BLaER1 treated with 17β-estradiol and CSF1 and Interleukin-3, amounts not matched to agents 10 nM and 100 nM (cell line): ENCODE data around the gene BBLN.

Experiments
- H3K27ac ChIP-seq, 11 experiments: shearing (Covaris generic); formaldehyde crosslinking; 2 replicates each; pipeline ENCODE4 v1.8.1; 2022
- H3K27me3 ChIP-seq, 11 experiments: shearing (Covaris generic); formaldehyde crosslinking; 2 replicates each; pipeline ENCODE4 v1.8.1; 2022
- H3K36me3 ChIP-seq, 11 experiments: shearing (Covaris generic); formaldehyde crosslinking; 2 replicates each; pipeline ENCODE4 v1.8.1; 2022
- H3K4me1 ChIP-seq, 10 experiments: shearing (Covaris generic); formaldehyde crosslinking; 2 replicates each; pipeline ENCODE4 v1.8.1; 2022
- H3K4me2 ChIP-seq, 11 experiments: shearing (Covaris generic); formaldehyde crosslinking; 2 replicates each; pipeline ENCODE4 v1.8.1; 2022
- H3K4me3 ChIP-seq, 10 experiments: shearing (Covaris generic); formaldehyde crosslinking; 2 replicates each; pipeline ENCODE4 v1.8.1; 2022
- H3K9ac ChIP-seq, 11 experiments: shearing (Covaris generic); formaldehyde crosslinking; 2 replicates each; pipeline ENCODE4 v1.8.1; 2022
- H3K9me3 ChIP-seq, 11 experiments: shearing (Covaris generic); formaldehyde crosslinking; replicated peaks in 1 of 11; 2 replicates each; pipeline ENCODE4 v1.8.1; 2022
- H4K20me1 ChIP-seq, 11 experiments: shearing (Covaris generic); formaldehyde crosslinking; 2 replicates each; pipeline ENCODE4 v1.8.1; 2022
- Cebpa-rat ChIP-seq, 11 experiments: shearing (Covaris generic); IDR thresholded peaks; 2 replicates each; pipeline ENCODE4 v1.8.1; 2022

Gene BBLN

DNA sequence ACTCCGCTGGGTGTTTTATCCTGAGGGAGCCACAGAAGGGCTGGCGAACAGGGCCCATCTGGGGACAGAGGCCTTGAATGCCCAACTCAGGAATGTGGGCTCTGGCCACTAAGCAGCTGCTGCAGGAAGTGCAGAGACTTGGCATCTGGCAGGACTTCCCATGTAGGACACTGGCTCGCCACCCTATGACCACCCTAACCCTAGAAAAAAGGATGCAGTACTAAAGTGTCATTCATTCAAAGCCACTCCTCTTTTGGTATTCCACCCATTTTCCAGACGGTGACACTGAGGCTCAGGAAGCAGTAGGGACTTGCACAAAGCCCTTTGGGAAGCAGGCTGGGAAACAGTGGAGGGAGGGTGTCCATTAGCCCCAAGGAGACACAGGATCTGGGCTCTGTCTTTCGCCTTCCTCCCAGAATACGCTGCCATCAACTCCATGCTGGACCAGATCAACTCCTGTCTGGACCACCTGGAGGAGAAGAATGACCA is 3.0 kb downstream of the BBLN start:
- Histone ChIP-seq H3K27ac (no peak overlapping the region), H3K27me3 (no peaks in the 10 kb centered on the region), H3K9me3 (no peaks in the 10 kb centered on the region), H4K20me1 (peaks cover 0 to 74% (median 46%) of the 10 kb centered on the region in 11 experiments; a peak in 19 of 22 replicates), H3K4me2 (no peak overlapping the region; a peak in 1 of 22 replicates), H3K4me3 (no peak overlapping the region), H3K36me3 (peaks cover 46 to 65% (median 64%) of the 10 kb centered on the region in 11 experiments), H3K9ac (no peak overlapping the region), H3K4me1 (peaks cover 18 to 48% (median 25%) of the 10 kb centered on the region in 10 experiments)
- TF ChIP-seq Cebpa-rat (IDR thresholded peaks at IDR 0.05): no peak

GRCh38 chr9:128163523-128164306 is 3.6 kb downstream of the BBLN start:
- no peak for TF ChIP-seq Cebpa-rat (IDR thresholded peaks at IDR 0.05)
- H3K27ac ChIP-seq: peak overlapping the region in 1 of 11 experiments; percentile 0; a peak in 1 of 22 replicates
- H3K4me1 ChIP-seq: peaks cover 18 to 48% (median 25%) of the 10 kb centered on the region in 10 experiments
- H4K20me1 ChIP-seq: peaks cover 0 to 80% (median 46%) of the 10 kb centered on the region in 11 experiments; a peak in 19 of 22 replicates
- peaks cover 52 to 71% (median 70%) of the 10 kb centered on the region in 11 experiments for H3K36me3 ChIP-seq
- 0 out of 22 replicates have a peak overlapping the region, but pooled peaks of 1 of the 11 experiments have one; percentile 15 for H3K9ac ChIP-seq
- peak overlapping the region in 2 of 11 experiments; percentile 47 to 50; a peak in 2 of 22 replicates for H3K4me2 ChIP-seq
- H3K4me3 ChIP-seq: no peak overlapping the region
- no peaks in the 10 kb centered on the region for H3K9me3 ChIP-seq
- H3K27me3 ChIP-seq: no peaks in the 10 kb centered on the region

DNA sequence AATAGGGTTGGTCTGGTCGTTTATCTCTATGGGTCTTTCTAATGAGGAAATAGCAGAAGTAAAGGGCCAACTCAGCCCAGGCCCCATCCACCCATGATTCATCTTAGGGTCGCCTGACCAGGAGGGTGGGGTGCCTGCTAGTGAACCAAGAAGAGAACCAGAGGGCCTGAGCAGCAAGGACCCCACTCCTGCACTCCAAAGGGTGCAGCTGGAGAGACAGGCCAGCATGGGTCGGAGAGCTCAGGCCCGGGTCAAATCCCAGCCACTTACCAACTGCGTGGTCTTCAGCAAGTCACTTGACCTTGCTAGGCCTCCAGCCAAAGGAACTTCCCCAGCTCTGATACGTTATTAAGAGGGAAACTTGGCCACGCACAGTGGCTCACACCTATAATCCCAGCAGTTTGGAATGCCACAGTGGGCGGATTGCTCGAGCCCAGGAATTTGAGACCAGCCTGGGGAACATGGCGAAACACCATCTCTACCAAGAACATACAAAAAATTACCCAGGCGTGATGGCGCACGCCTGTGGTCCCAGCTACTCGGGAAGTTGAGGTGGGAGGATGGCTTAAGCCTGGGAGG is 4.3 kb downstream of the BBLN start:
- TF ChIP-seq Cebpa-rat (IDR thresholded peaks at IDR 0.05): no peak
- Histone ChIP-seq H3K9me3 (no peaks in the 10 kb centered on the region), H4K20me1 (peaks cover 0 to 84% (median 46%) of the 10 kb centered on the region in 11 experiments; a peak in 19 of 22 replicates), H3K4me2 (peak overlapping the region in 3 of 11 experiments; percentile 5 to 50 (median 47); a peak in 5 of 22 replicates), H3K27ac (peak overlapping the region in 1 of 11 experiments; percentile 0; a peak in 1 of 22 replicates), H3K36me3 (peaks cover 58 to 78% (median 77%) of the 10 kb centered on the region in 11 experiments), H3K27me3 (no peaks in the 10 kb centered on the region), H3K9ac (0 out of 22 replicates have a peak overlapping the region, but pooled peaks of 1 of the 11 experiments have one; percentile 15), H3K4me3 (no peak overlapping the region), H3K4me1 (peaks cover 16 to 46% (median 22%) of the 10 kb centered on the region in 10 experiments)

- Histone ChIP-seq H3K36me3 (peaks cover 75 to 96% (median 95%) of the 10 kb centered on the region in 11 experiments), H3K9me3 (no peaks in the 10 kb centered on the region), H3K4me2 (no peak overlapping the region), H3K27ac (no peak overlapping the region), H4K20me1 (peaks cover 0 to 91% (median 45%) of the 10 kb centered on the region in 11 experiments; a peak in 19 of 22 replicates), H3K9ac (no peak overlapping the region), H3K4me1 (peaks cover 7 to 36% (median 13%) of the 10 kb centered on the region in 10 experiments), H3K27me3 (no peaks in the 10 kb centered on the region), H3K4me3 (no peak overlapping the region)
- TF ChIP-seq Cebpa-rat (IDR thresholded peaks at IDR 0.05): no peak
Measured at GRCh38 chr9:128166169-128166568, 6.1 kb downstream of the BBLN start.

DNA sequence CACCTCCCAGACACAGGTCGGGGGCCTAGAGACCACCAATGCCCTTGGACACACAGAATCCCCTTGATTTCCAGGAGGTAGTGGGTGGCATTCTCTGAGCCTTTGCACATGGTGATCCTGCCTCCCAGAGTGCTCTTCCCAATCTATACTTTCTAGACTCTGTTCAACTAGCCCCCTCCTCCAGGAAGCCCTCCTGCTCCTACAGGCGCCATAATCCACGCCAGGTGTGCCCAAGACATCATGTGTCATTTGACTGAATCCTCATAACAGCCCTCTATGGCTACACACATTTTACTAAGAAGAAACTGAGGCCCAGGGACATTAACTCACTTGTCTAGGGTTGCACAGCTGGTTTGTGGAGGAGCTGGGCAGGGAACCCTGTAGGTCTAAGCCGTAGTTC is 7.1 kb downstream of the BBLN start:
- Histone ChIP-seq H3K4me1 (peaks cover 0 to 30% (median 5%) of the 10 kb centered on the region in 10 experiments; a peak in 14 of 20 replicates), H3K4me3 (no peak overlapping the region), H4K20me1 (peaks cover 0 to 81% (median 40%) of the 10 kb centered on the region in 11 experiments; a peak in 19 of 22 replicates), H3K27ac (no peak overlapping the region), H3K27me3 (no peaks in the 10 kb centered on the region), H3K4me2 (no peak overlapping the region), H3K9ac (no peak overlapping the region), H3K36me3 (peaks cover 77 to 100% (median 94%) of the 10 kb centered on the region in 11 experiments), H3K9me3 (no peaks in the 10 kb centered on the region)
- TF ChIP-seq Cebpa-rat (IDR thresholded peaks at IDR 0.05): no peak

- peaks cover 71 to 100% (median 83%) of the 10 kb centered on the region in 11 experiments for H3K36me3 ChIP-seq
- no peaks in the 10 kb centered on the region for H3K27me3 ChIP-seq
Measured at GRCh38 chr9:128168731-128169308, 8.8 kb downstream of the BBLN start.

GRCh38 chr9:128169492-128169891 is 9.4 kb downstream of the BBLN start:
- Histone ChIP-seq H3K4me1 (peaks cover 0 to 14% (median 7%) of the 10 kb centered on the region in 10 experiments; a peak in 12 of 20 replicates), H3K4me2 (no peak overlapping the region), H3K9ac (no peak overlapping the region), H3K9me3 (no peaks in the 10 kb centered on the region), H3K27me3 (no peaks in the 10 kb centered on the region), H3K4me3 (no peak overlapping the region), H3K27ac (no peak overlapping the region), H3K36me3 (peaks cover 71 to 100% (median 83%) of the 10 kb centered on the region in 11 experiments), H4K20me1 (peaks cover 0 to 58% (median 23%) of the 10 kb centered on the region in 11 experiments; a peak in 13 of 22 replicates)
- no peak for TF ChIP-seq Cebpa-rat (IDR thresholded peaks at IDR 0.05)

More at GRCh38 chr9:128168731-128169308, 8.8 kb downstream of the BBLN start:
- peaks cover 0 to 65% (median 27%) of the 10 kb centered on the region in 11 experiments; a peak in 15 of 22 replicates for H4K20me1 ChIP-seq
- no peaks in the 10 kb centered on the region for H3K9me3 ChIP-seq
- H3K4me3 ChIP-seq: no peak overlapping the region
- TF ChIP-seq Cebpa-rat (IDR thresholded peaks at IDR 0.05): no peak
- peaks cover 0 to 21% (median 9%) of the 10 kb centered on the region in 10 experiments; a peak in 12 of 20 replicates for H3K4me1 ChIP-seq
- no peak overlapping the region for H3K4me2 ChIP-seq
- no peak overlapping the region for H3K9ac ChIP-seq
- H3K27ac ChIP-seq: no peak overlapping the region

- H3K4me3 ChIP-seq: no peak overlapping the region
- H3K36me3 ChIP-seq: peaks cover 70 to 100% (median 83%) of the 10 kb centered on the region in 11 experiments
- no peak for TF ChIP-seq Cebpa-rat (IDR thresholded peaks at IDR 0.05)
Measured at GRCh38 chr9:128169925-128170324, 9.9 kb downstream of the BBLN start.

More at GRCh38 chr9:128169925-128170324, 9.9 kb downstream of the BBLN start:
- Histone ChIP-seq H3K4me2 (no peak overlapping the region), H3K9me3 (no peaks in the 10 kb centered on the region), H3K4me1 (peaks cover 0 to 11% (median 5%) of the 10 kb centered on the region in 10 experiments; a peak in 8 of 20 replicates), H3K27me3 (no peaks in the 10 kb centered on the region), H4K20me1 (peaks cover 0 to 58% (median 20%) of the 10 kb centered on the region in 11 experiments; a peak in 13 of 22 replicates), H3K9ac (no peak overlapping the region), H3K27ac (no peak overlapping the region)
